Heart right ventricle (tissue), 16 donors: ENCODE measurements around the gene RPL23. TPM values are rescaled to one million over a fixed set of nuclear protein-coding genes. Genes with fewer than 3 reads are reported as not detected.

Experiments used
- ATAC-seq, 8 donors: fragments of 200-7000 bp; cut with Tn5 transposase; one replicate each; pipeline ENCODE4 v1.9.1; 2020; ENCODE audit warnings: mild to moderate bottlenecking in 8 of 8, moderate library complexity in 8 of 8, moderate number of reproducible peaks in 1 of 8
- DNase-seq, 2 donors: peaks; one replicate each; pipeline ENCODE4 v3.0.0-alpha.2; 2020
- H3K27ac ChIP-seq, 10 donors: fragments of 200-600 bp; sonication (generic) in 2 of 10; one replicate each; pipeline versions ENCODE4 v1.5.0 to v1.8.0; 2020 to 2022; ENCODE audit warnings: mild to moderate bottlenecking in 3 of 10
- H3K27me3 ChIP-seq, 7 donors: fragments of 200-600 bp; one replicate each; pipeline ENCODE4 v1.8.0; 2021 to 2022; ENCODE audit warnings: mild to moderate bottlenecking in 2 of 7
- H3K36me3 ChIP-seq, 9 donors: fragments of 200-600 bp; sonication (generic) in 1 of 9; one replicate each; pipeline versions ENCODE4 v1.5.0 to v1.8.0; 2020 to 2022; ENCODE audit warnings: mild to moderate bottlenecking in 2 of 9
- H3K4me1 ChIP-seq, 9 donors: fragments of 200-600 bp; sonication (generic) in 1 of 9; one replicate each; pipeline versions ENCODE4 v1.5.0 to v1.8.0; 2020 to 2022; ENCODE audit warnings: mild to moderate bottlenecking in 4 of 9
- H3K4me3 ChIP-seq, 10 donors: fragments of 200-600 bp; sonication (generic) in 2 of 10; one replicate each; pipeline versions ENCODE4 v1.5.0 to v1.8.0; 2020 to 2022; ENCODE audit warnings: mild to moderate bottlenecking in 7 of 10, moderate library complexity in 2 of 10
- H3K9me3 ChIP-seq, 11 donors: fragments of 200-600 bp in 10 of 11; sonication (generic) in 2 of 11; one replicate each; pipeline versions ENCODE4 v1.5.0 to v1.8.0; 2013 to 2022; ENCODE audit warnings: mild to moderate bottlenecking in 2 of 11, control low read depth in 1 of 11, moderate library complexity in 1 of 11
- CTCF ChIP-seq, 9 donors: fragments of 200-600 bp; sonication (generic) in 2 of 9; IDR thresholded peaks; one replicate each; pipeline versions ENCODE4 v1.5.0 to v1.8.0; 2021 to 2022; ENCODE audit warnings: antibody characterized with exemption in 9 of 9, mild to moderate bottlenecking in 5 of 9, moderate library complexity in 1 of 9
- WGBS, 2 donors: extraction: QIAGEN DNeasy Blood & Tissue Kit; methylation state at CpG; one replicate each; pipeline ENCODE4 v1.1.7; 2013; ENCODE audit warnings: inconsistent platforms in 1 of 2; 5-methylcytosine and 5-hydroxymethylcytosine counted together
- intact Hi-C, 10 donors: fragments of 100-400 bp; cut with DNase I; formaldehyde crosslinking; loops; one replicate each; pipeline versions ENCODE4 v1.11.1 to v1.14.2; 2022
- polyA plus RNA-seq, 2 donors: library from polyadenylated mRNA; stranded (reverse); fragments of 200-250 nt; gene quantifications; one replicate each; pipeline ENCODE4 v1.2.3, GENCODE V29; 2013
- total RNA-seq, 10 donors: library from RNA; stranded (reverse); fragmentation: NEBNext Ultra II Directional in 3 of 10; extraction: Animal tissue kit (Norgen Biotek cat#: 25700) in 3 of 10; gene quantifications; one replicate each; pipeline versions ENCODE4 v1.2.1 to v1.2.4, GENCODE V29; 2021 to 2023
- donor health status: Arrhythmogenic right ventricular cardiomyopathy.
- donor health status: ischemic (EF 13 %, LVEDD 7.1; RV severe dilation, severe dysfunction).
- donor health status: healthy with polysubstance abuse.
- donor health status: DM: no; HTN: yes; CAD: no.
- donor health status: DM: no; HTN: no; CAD: no.
- donor health status: ischemic (EF 25% LVEDD 6.9; RV normal size, moderate dysfunction).
- donor health status: ischemic (EF 25% LVEDD 5.7; RV mildly dilated, moderate dysfunction).
- donor health status: healthy.
- donor health status: DM: yes; HTN: yes; CAD: no.
- donor health status: Ischemic cardiomyopathy.
- donor health status: ischemic (EF 35%, LVEDD 5.7; RV mildly dilated, moderate dysfunction).
- donor health status: nonischemic (EF 11% LVEDD 7.7; RV severe dilation, severe dysfunction).
- donor health status: DM: yes; HTN: yes; CAD: no.
- donor health status: PGD.
- donor health status: ischemic (EF 29% LVEDD 5.4; RV normal size, mild dysfunction).
- donor health status: nonischemic (EF 23%, LVEDD 6.1; RV moderate dilation, normal function).

Gene RPL23
- total and polyA plus RNA-seq, 12 donors, result 725 to 2,733 (median 850) TPM

DNA sequence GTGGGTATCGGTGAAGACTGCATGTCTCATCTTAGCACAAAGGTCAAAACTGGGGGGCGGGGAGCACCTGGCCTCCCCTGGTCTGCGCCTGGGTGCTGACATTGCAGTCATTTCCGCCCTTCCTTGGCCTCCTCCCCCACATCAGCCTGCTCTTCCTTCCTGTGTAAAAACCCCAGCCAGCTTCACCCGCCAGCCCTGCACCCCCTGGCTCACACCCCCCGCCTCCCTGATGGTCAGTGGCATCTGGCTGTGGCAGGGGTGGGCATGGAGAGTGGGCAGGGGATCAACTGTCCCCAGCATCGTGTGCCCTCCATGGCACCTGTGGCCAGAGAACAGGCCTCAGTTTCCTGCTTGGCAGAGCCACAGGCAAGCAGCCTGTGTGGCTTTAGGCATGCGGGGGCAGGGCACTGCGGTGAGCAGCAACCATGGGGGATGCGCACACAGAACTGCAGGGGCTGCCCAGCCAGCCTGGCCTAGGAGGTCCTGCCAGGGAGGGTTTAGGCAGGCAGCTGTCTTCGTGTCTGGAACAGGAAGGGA lies 45.4 kb upstream of the RPL23 start:
- Histone ChIP-seq H3K9me3 (no peaks in the 10 kb centered on the region), H3K27ac (peak overlapping the region; percentile 3 to 86 (median 68)), H3K27me3 (no peaks in the 10 kb centered on the region), H3K36me3 (peaks cover 0 to 70% (median 13%) of the 10 kb centered on the region in 9 donors), H3K4me3 (peak overlapping the region in 1 of 10 donors; percentile 13), H3K4me1 (peaks cover 42 to 98% (median 85%) of the 10 kb centered on the region in 9 donors)
- ATAC-seq (peak in 4 of 8 donors; percentile 8 to 36 (median 21)), DNase-seq (peak in 1 of 2 donors; percentile 43)
- no peak for TF ChIP-seq CTCF (IDR thresholded peaks at IDR 0.05)
- intact Hi-C loops, result no loop called here
- WGBS, 2 donors, result 48 to 70% methylated on average over 11 of the region's 11 CpGs

DNA sequence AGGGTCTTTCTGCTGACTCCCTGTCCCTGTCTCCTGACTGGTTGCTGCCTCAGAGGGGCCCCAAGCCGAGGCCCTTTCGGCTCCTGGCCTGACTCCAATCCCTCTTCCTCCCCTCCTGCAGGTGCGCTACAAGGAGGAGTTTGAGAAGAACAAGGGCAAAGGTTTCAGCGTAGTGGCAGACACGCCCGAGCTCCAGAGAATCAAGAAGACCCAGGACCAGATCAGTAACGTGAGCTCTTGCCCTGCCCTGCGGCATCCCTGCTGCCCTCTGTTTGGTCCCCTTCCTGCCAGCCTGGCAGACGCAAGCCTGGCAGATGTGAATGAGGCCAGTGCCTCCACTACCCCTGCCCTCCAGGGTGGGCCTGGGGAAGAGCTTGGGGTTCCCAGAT lies 44.8 kb upstream of the RPL23 start:
- H3K4me1 ChIP-seq, result peaks cover 42 to 99% (median 91%) of the 10 kb centered on the region in 9 donors
- peak overlapping the region; percentile 64 to 86 (median 75) for H3K27ac ChIP-seq
- no peak for TF ChIP-seq CTCF (IDR thresholded peaks at IDR 0.05)
- WGBS, 2 donors, result 49 to 66% methylated on average over 9 of the region's 9 CpGs
- ATAC-seq (no peak), DNase-seq (no peak)
- no peaks in the 10 kb centered on the region for H3K27me3 ChIP-seq
- intact Hi-C loops, result no loop called here
- no peaks in the 10 kb centered on the region for H3K9me3 ChIP-seq
- peaks cover 0 to 65% (median 13%) of the 10 kb centered on the region in 9 donors for H3K36me3 ChIP-seq
- peak overlapping the region in 1 of 10 donors; percentile 13 for H3K4me3 ChIP-seq

DNA sequence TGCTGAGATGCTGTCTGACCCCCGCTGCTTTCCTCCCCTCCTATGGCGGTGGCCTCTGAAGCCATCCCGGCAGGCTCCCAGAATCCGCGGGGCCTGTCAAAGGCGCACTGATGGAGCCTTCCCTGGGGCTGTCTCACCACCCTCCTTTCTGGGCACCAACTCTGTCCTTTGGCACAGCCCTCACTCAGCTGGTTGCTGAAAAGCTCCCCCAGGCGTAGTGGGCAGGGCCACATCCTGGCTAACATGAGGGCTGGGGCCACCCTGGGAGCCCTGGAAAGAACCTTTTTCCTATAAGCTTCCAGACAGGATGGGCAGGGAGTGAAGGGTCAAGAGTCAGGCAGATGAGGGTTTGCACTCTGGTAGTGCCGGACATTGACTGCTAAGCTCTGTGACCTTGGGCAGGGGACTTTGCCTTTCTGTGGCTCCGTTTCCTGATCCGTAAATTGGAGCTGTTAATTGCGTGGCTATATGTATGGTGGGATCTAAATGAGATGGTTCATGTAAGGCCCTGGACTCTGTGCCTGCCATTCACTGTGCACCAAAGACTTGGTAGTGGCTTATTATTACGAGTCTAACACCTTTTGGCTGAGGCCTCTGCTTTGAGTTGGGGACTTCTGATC lies 44.3 kb upstream of the RPL23 start:
- peak; percentile 0 to 43 (median 10) for ATAC-seq
- Histone ChIP-seq H3K27ac (peak overlapping the region; percentile 64 to 86 (median 75)), H3K9me3 (no peaks in the 10 kb centered on the region), H3K4me3 (peak overlapping the region in 2 of 10 donors; percentile 10 to 11), H3K4me1 (peaks cover 42 to 100% (median 92%) of the 10 kb centered on the region in 9 donors), H3K36me3 (peaks cover 0 to 66% (median 13%) of the 10 kb centered on the region in 9 donors), H3K27me3 (no peaks in the 10 kb centered on the region)
- DNase-seq, result no peak
- intact Hi-C loops, result no loop called here
- no peak for TF ChIP-seq CTCF (IDR thresholded peaks at IDR 0.05)
- 49 to 62% methylated on average over 12 of the region's 12 CpGs for WGBS, 2 donors

- TF ChIP-seq CTCF (IDR thresholded peaks at IDR 0.05), result no peak
- Histone ChIP-seq H3K36me3 (peaks cover 0 to 66% (median 15%) of the 10 kb centered on the region in 9 donors), H3K27ac (peak overlapping the region; percentile 64 to 86 (median 75)), H3K4me3 (peak overlapping the region in 2 of 10 donors; percentile 10 to 11), H3K4me1 (peaks cover 42 to 99% (median 90%) of the 10 kb centered on the region in 9 donors), H3K27me3 (no peaks in the 10 kb centered on the region), H3K9me3 (no peaks in the 10 kb centered on the region)
- peak; percentile 64 to 78 (median 74) for ATAC-seq
- peak; percentile 86 to 89 for DNase-seq
- intact Hi-C loops, result no loop called here
- 23 to 28% methylated on average over 6 of the region's 6 CpGs for WGBS, 2 donors
Measured at GRCh38 chr17:38897176-38897575, 43.7 kb upstream of the RPL23 start.
